Esophagus muscularis mucosa (tissue), 4 donors: ENCODE results near the gene DGLUCY.

ENCODE experiments used
- EP300 ChIP-seq: sonication (generic); formaldehyde crosslinking; IDR thresholded peaks from one replicate; pipeline ENCODE4 v1.6.1; 2017; ENCODE audit warnings: antibody characterized with exemption
- POLR2A ChIP-seq: fragments of 450-650 bp; IDR thresholded peaks from one replicate; pipeline ENCODE4 v1.6.1; 2017; ENCODE audit warnings: antibody characterized with exemption, moderate library complexity, mild to moderate bottlenecking, low read depth
- POLR2AphosphoS5 ChIP-seq, 2 donors: sonication (generic); formaldehyde crosslinking; IDR thresholded peaks; one replicate each; pipeline ENCODE4 v1.6.1; 2017; ENCODE audit warnings: antibody characterized with exemption in 2 of 2
- TF ChIP-seq, protein P1 (sequence below), 3 experiments: fragments of 200-600 bp in 2 of 3; fragments of 450-650 bp in 1 of 3; sonication (generic) in 2 of 3; IDR thresholded peaks; one replicate each; pipeline ENCODE4 v1.5.1; 2017 to 2019; ENCODE audit warnings: antibody characterized with exemption in 3 of 3, mild to moderate bottlenecking in 2 of 3, moderate library complexity in 1 of 3

DNA sequence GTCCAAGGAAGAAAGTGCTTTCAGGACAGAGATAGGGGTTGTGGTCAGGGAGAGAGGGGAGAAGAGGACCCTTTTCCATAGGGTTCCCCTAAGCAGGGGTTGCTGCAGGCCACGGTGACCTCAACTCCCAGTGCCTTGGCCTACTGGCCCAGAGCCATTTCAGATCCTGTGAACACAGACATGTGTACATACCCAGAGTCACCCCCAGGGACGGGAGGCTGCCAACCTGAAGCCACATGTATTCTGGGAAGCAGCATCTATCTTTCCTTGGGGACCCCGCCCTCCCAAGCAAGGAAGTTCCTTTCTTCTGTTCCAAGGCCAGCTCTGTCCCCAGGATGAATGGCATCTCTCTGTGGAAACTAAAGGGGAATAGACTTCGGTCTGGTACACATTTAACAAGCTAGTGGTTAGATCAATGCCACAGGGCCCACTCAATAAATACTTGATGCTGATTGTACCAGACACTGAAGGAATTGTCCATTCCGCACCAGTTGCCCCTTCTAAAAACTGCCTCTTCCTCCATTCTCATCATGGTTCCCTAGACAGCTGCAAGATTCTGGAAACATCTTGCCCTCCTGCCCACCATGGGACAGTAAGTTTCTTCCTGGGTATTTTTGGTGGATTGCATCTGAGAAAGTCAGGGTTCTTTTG is 25.2 kb upstream of the DGLUCY start:
- TF ChIP-seq, protein P1, sequence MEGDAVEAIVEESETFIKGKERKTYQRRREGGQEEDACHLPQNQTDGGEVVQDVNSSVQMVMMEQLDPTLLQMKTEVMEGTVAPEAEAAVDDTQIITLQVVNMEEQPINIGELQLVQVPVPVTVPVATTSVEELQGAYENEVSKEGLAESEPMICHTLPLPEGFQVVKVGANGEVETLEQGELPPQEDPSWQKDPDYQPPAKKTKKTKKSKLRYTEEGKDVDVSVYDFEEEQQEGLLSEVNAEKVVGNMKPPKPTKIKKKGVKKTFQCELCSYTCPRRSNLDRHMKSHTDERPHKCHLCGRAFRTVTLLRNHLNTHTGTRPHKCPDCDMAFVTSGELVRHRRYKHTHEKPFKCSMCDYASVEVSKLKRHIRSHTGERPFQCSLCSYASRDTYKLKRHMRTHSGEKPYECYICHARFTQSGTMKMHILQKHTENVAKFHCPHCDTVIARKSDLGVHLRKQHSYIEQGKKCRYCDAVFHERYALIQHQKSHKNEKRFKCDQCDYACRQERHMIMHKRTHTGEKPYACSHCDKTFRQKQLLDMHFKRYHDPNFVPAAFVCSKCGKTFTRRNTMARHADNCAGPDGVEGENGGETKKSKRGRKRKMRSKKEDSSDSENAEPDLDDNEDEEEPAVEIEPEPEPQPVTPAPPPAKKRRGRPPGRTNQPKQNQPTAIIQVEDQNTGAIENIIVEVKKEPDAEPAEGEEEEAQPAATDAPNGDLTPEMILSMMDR (IDR thresholded peaks at IDR 0.05): no peak
- TF ChIP-seq POLR2A (no peak), POLR2AphosphoS5 (IDR thresholded peaks at IDR 0.05) (no peak), EP300 (no peak)
